Neuronal stem cell (in vitro differentiated cells): Measurements from ENCODE around the gene ANKRD33B.

Experiments
- DNase-seq: peaks from one replicate; pipeline ENCODE4 v3.0.0-alpha.2; 2013; ENCODE audit warnings: low spot score
- H2AFZ ChIP-seq: one replicate; pipeline ENCODE4 v1.6.1; 2013; ENCODE audit warnings: mild to moderate bottlenecking, low read length, inconsistent platforms
- H2AK5ac ChIP-seq: 2 replicates; pipeline ENCODE4 v1.6.1; 2013; ENCODE audit warnings: low read depth, mild to moderate bottlenecking, inconsistent platforms, low read length, moderate library complexity, mixed read lengths
- H2BK120ac ChIP-seq: 2 replicates; pipeline ENCODE4 v1.6.1; 2013; ENCODE audit warnings: low read depth, mild to moderate bottlenecking, inconsistent platforms, low read length, moderate library complexity, mixed read lengths
- H2BK12ac ChIP-seq: one replicate; pipeline ENCODE4 v1.6.1; 2013; ENCODE audit warnings: low read length, inconsistent platforms
- H2BK15ac ChIP-seq: 2 replicates; pipeline ENCODE4 v1.6.1; 2013; ENCODE audit warnings: mild to moderate bottlenecking, low read length, inconsistent platforms, mixed read lengths
- H2BK5ac ChIP-seq: one replicate; pipeline ENCODE4 v1.6.1; 2013; ENCODE audit warnings: inconsistent platforms, mild to moderate bottlenecking, low read length, moderate library complexity
- H3K14ac ChIP-seq: one replicate; pipeline ENCODE4 v1.6.1; 2013; ENCODE audit warnings: low read length, inconsistent platforms
- H3K18ac ChIP-seq: 2 replicates; pipeline ENCODE4 v1.6.1; 2013; ENCODE audit warnings: low read length, inconsistent platforms
- H3K23ac ChIP-seq: 2 replicates; pipeline ENCODE4 v1.6.1; 2013; ENCODE audit warnings: low read depth, mild to moderate bottlenecking, mixed read lengths, low read length, inconsistent platforms; ENCODE audit not compliant: poor library complexity
- H3K27ac ChIP-seq: replicated peaks from 3 replicates; pipeline ENCODE4 v1.5.1; 2013; ENCODE audit warnings: low read length, inconsistent platforms
- H3K27me3 ChIP-seq, 3 experiments: 2 replicates each; pipeline ENCODE4 v1.6.1; 2013; ENCODE audit warnings: low read length in 3 of 3, mild to moderate bottlenecking in 2 of 3, inconsistent platforms in 1 of 3, low read depth in 1 of 3, mixed read lengths in 1 of 3, moderate library complexity in 1 of 3; ENCODE audit not compliant: control insufficient read depth in 3 of 3, insufficient read depth in 3 of 3
- H3K36me3 ChIP-seq, 2 donors: replicated peaks in 1 of 2; 2 replicates each; pipeline ENCODE4 v1.6.1; 2013; ENCODE audit warnings: low read length in 2 of 2; ENCODE audit not compliant: control insufficient read depth in 2 of 2, insufficient read depth in 2 of 2
- H3K4ac ChIP-seq: 2 replicates; pipeline ENCODE4 v1.6.1; 2013; ENCODE audit warnings: inconsistent platforms, mild to moderate bottlenecking, low read length, moderate library complexity
- H3K4me1 ChIP-seq, 2 donors: 1 replicate in 1 of 2; 2 replicates in 1 of 2; pipeline ENCODE4 v1.6.1; 2013; ENCODE audit warnings: low read length in 2 of 2, low read depth in 1 of 2; ENCODE audit not compliant: control insufficient read depth in 2 of 2, insufficient read depth in 1 of 2
- H3K4me2 ChIP-seq: one replicate; pipeline ENCODE4 v1.6.1; 2013; ENCODE audit warnings: mild to moderate bottlenecking, low read length, inconsistent platforms; ENCODE audit not compliant: insufficient read depth, poor library complexity, severe bottlenecking
- H3K4me3 ChIP-seq, 2 donors: 2 replicates each; pipeline ENCODE4 v1.5.1; 2013; ENCODE audit warnings: low read length in 2 of 2, mild to moderate bottlenecking in 2 of 2, inconsistent platforms in 1 of 2, moderate library complexity in 1 of 2
- H3K79me1 ChIP-seq: one replicate; pipeline ENCODE4 v1.6.1; 2013; ENCODE audit warnings: low read depth, mild to moderate bottlenecking, inconsistent platforms, low read length, moderate library complexity
- H3K9ac ChIP-seq: one replicate; pipeline ENCODE4 v1.6.1; 2013; ENCODE audit warnings: mild to moderate bottlenecking, low read depth, low read length, inconsistent platforms; ENCODE audit not compliant: poor library complexity
- H3K9me3 ChIP-seq, 2 donors: replicated peaks in 1 of 2; 2 replicates each; pipeline versions ENCODE3 to v1.6.1; 2013; ENCODE audit warnings: low read length in 2 of 2, mild to moderate bottlenecking in 2 of 2, inconsistent platforms in 1 of 2, low read depth in 1 of 2, mixed read lengths in 1 of 2, moderate library complexity in 1 of 2; ENCODE audit not compliant: control insufficient read depth in 2 of 2, insufficient read depth in 1 of 2
- H4K8ac ChIP-seq: one replicate; pipeline ENCODE4 v1.6.1; 2013; ENCODE audit warnings: low read depth, mild to moderate bottlenecking, inconsistent platforms, low read length, moderate library complexity
- H4K91ac ChIP-seq: one replicate; pipeline ENCODE4 v1.6.1; 2013; ENCODE audit warnings: low read length, low read depth, mild to moderate bottlenecking, inconsistent platforms; ENCODE audit not compliant: poor library complexity
- WGBS, 2 donors: extraction: QIAGEN DNeasy Blood & Tissue Kit; methylation state at CpG; one replicate each; pipeline ENCODE4 v1.1.7; 2013; ENCODE audit warnings: missing lambda C conversion rate in 2 of 2, mixed read lengths in 1 of 2; ENCODE audit not compliant: insufficient read length in 2 of 2, insufficient replicate concordance in 1 of 2; ENCODE audit errors: extremely low coverage in 2 of 2; 5-methylcytosine and 5-hydroxymethylcytosine counted together

Gene ANKRD33B

DNA sequence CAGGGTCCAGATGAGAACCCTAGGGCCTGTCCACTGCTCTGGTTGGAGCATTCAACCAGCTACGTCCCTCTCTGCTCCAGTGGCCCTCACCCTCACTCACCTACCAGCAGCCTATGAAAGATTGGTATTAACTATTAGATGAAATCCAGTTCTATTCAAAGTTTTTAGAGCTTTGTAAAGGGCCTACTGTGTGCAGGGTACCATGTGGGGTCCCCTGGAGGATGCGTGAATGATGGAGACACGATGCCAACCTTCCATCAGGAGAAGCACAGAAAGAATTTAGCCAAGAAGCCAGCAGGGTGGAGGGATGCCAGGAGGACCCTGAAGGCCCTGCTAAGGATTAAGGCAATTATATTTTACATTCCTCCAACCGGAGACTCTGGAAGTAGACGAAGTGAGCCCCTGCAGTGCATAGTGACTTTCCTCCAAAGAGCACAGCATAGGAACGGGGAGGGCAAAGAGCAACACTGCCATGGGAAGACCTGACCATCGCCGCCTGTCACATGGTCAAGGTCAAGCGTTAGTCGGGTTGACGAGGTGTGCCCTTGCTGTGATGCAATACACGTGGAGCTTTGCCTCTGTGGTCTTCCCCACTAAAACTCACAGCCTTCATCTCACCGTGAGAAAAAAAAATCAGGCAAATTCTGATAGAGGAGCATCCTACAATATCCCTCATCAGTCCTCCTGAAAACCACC lies 22.8 kb upstream of the ANKRD33B start:
- no peak overlapping the region for H3K18ac ChIP-seq
- no peaks in the 10 kb centered on the region for H3K9me3 ChIP-seq
- no peak overlapping the region for H3K23ac ChIP-seq
- no peak overlapping the region for H2AFZ ChIP-seq
- H4K8ac ChIP-seq, result no peak overlapping the region
- H3K79me1 ChIP-seq, result no peaks in the 10 kb centered on the region
- no peak for DNase-seq
- peaks cover 2% of the 10 kb centered on the region in 2 donors for H3K4me1 ChIP-seq
- H3K27me3 ChIP-seq, result peaks cover 0 to 52% (median 0%) of the 10 kb centered on the region in 3 experiments
- no peak overlapping the region for H3K4me3 ChIP-seq
- WGBS, 2 donors, result no CpG with 5 or more reads among the region's 13 CpGs
- H2BK5ac ChIP-seq, result no peak overlapping the region
- H2BK120ac ChIP-seq, result no peak overlapping the region
- H2BK12ac ChIP-seq, result no peak overlapping the region
- H2AK5ac ChIP-seq, result no peak overlapping the region
- no peak overlapping the region for H3K14ac ChIP-seq
- H4K91ac ChIP-seq, result no peak overlapping the region
- H2BK15ac ChIP-seq, result no peak overlapping the region
- H3K4ac ChIP-seq, result no peak overlapping the region
- no peak overlapping the region for H3K4me2 ChIP-seq
- no peak overlapping the region for H3K27ac ChIP-seq
- no peaks in the 10 kb centered on the region for H3K36me3 ChIP-seq
- no peak overlapping the region for H3K9ac ChIP-seq

DNA sequence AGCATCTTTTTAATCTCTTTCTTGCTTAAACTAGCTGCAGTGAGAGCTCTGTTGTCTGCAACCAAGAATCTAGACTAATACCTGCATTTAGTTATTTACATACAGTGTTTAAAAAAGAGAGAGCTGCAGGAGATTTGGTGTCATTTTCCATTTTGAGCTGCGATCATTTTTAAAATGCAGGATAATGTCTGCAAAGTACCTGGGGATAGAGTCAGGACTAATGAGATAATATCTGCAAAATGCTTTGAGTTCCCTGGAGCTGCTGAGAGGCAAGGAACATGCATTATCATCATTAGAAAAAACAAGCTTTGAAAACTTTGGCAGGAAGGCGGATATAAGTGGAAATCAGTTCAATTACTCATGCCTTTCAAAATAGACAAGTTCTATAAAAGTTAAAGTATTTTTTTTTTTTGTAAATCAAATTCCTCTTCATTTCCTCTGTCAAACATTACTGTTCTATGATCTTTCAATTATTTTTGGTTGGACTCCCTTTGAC lies 21.8 kb upstream of the ANKRD33B start:
- Histone ChIP-seq H4K91ac (no peak overlapping the region), H2AFZ (no peak overlapping the region), H3K27ac (no peak overlapping the region), H3K4me3 (no peak overlapping the region), H3K79me1 (no peaks in the 10 kb centered on the region), H2AK5ac (no peak overlapping the region), H3K18ac (no peak overlapping the region), H3K27me3 (peaks cover 0 to 52% (median 0%) of the 10 kb centered on the region in 3 experiments), H3K14ac (no peak overlapping the region), H3K4me2 (no peak overlapping the region), H3K23ac (no peak overlapping the region), H2BK120ac (no peak overlapping the region), H2BK5ac (no peak overlapping the region), H3K4ac (no peak overlapping the region), H3K36me3 (no peaks in the 10 kb centered on the region), H2BK12ac (no peak overlapping the region), H3K4me1 (peaks cover under 1% of the 10 kb centered on the region in 2 donors), H3K9ac (no peak overlapping the region), H4K8ac (no peak overlapping the region), H3K9me3 (no peaks in the 10 kb centered on the region), H2BK15ac (no peak overlapping the region)
- WGBS, 2 donors, result no CpG with 5 or more reads among the region's 2 CpGs
- no peak for DNase-seq

- H3K4ac ChIP-seq, result no peak overlapping the region
- WGBS, 2 donors, result no CpG with 5 or more reads among the region's 7 CpGs
- no peak for DNase-seq
These were observed 20.3 kb upstream of the ANKRD33B start for GRCh38 chr5:10543585-10544040.

GRCh38 chr5:10545084-10545483 lies 18.8 kb upstream of the ANKRD33B start:
- no peak overlapping the region for H3K4me3 ChIP-seq
- peaks cover 0 to 2% of the 10 kb centered on the region in 2 donors for H3K4me1 ChIP-seq
- H2BK120ac ChIP-seq, result no peak overlapping the region
- no peak overlapping the region for H3K23ac ChIP-seq
- no peak overlapping the region for H2BK12ac ChIP-seq
- DNase-seq, result no peak
- H3K4ac ChIP-seq, result no peak overlapping the region
- no peak overlapping the region for H2BK15ac ChIP-seq
- H4K91ac ChIP-seq, result no peak overlapping the region
- no peak overlapping the region for H3K14ac ChIP-seq
- no peak overlapping the region for H3K27ac ChIP-seq
- H2BK5ac ChIP-seq, result no peak overlapping the region
- no peaks in the 10 kb centered on the region for H3K36me3 ChIP-seq
- H2AFZ ChIP-seq, result no peak overlapping the region
- no peak overlapping the region for H3K9ac ChIP-seq
- H3K27me3 ChIP-seq, result peaks cover 0 to 25% (median 0%) of the 10 kb centered on the region in 3 experiments
- no peak overlapping the region for H3K18ac ChIP-seq
- no peak overlapping the region for H3K4me2 ChIP-seq
- no peak overlapping the region for H2AK5ac ChIP-seq
- H3K79me1 ChIP-seq, result peaks cover 2% of the 10 kb centered on the region
- H3K9me3 ChIP-seq, result peaks cover 0 to 5% of the 10 kb centered on the region in 2 donors
- H4K8ac ChIP-seq, result no peak overlapping the region
- no CpG with 5 or more reads among the region's 8 CpGs for WGBS, 2 donors

More at GRCh38 chr5:10543585-10544040, 20.3 kb upstream of the ANKRD33B start:
- Histone ChIP-seq H2BK12ac (no peak overlapping the region), H4K8ac (no peak overlapping the region), H3K18ac (no peak overlapping the region), H3K79me1 (no peaks in the 10 kb centered on the region), H3K23ac (no peak overlapping the region), H3K4me1 (no peaks in the 10 kb centered on the region), H2BK5ac (no peak overlapping the region), H3K36me3 (no peaks in the 10 kb centered on the region), H2BK120ac (no peak overlapping the region), H3K4me3 (no peak overlapping the region), H4K91ac (no peak overlapping the region), H3K14ac (no peak overlapping the region), H3K9me3 (peaks cover 0 to 2% of the 10 kb centered on the region in 2 donors), H2AK5ac (no peak overlapping the region), H3K27ac (no peak overlapping the region), H3K9ac (no peak overlapping the region), H2BK15ac (no peak overlapping the region), H3K27me3 (peaks cover 0 to 38% (median 0%) of the 10 kb centered on the region in 3 experiments), H3K4me2 (no peak overlapping the region), H2AFZ (no peak overlapping the region)
